ENCODE results near the gene RHOT2. TPM values are rescaled to one million over a fixed set of nuclear protein-coding genes. Genes with fewer than 3 reads are reported as not detected.

RHOT2 gene
- total RNA-seq (2014; rRNA removed; shearing (Covaris generic); ENCODE audit: low replicate concordance) = 73.8 and 114 TPM in 2 replicates

DNA sequence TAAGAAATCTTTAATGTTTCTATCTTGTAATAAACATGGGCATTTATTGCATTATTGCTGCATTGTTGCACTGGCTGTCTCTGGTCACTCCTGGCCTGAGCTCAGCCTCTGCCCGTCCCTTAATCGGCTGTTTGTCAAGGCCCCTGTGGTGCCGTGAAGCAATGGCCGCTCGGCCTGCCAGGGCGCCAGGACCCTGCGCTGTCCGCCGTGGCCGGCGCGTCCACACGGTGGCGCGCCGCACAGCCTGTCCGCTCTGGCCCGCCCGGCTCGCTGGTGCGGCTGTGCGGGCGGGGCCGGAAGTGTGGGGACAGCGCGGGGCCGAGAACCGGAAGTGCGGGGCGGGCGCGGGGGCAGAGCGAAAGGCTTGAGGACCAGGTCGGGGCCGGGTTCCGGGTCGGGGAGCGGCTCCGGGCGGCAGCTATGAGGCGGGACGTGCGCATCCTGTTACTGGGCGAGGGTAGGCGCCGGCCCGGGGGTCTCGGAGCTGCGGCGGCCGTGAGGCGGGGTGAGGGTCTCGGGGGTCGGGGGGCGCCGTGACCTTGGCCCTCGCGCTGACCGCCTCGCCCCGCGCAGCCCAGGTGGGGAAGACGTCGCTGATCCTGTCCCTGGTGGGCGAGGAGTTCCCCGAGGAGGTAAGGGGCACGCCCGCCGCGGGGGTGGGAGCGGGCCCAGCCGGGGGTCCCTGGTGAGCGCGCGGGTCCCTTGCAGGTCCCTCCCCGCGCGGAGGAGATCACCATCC is at the start of gene RHOT2:
Gene RHOT2, plus strand, starts transcription at position 353 of the 739 bp plus-strand sequence. Its CDS starts 68 bp downstream, at position 421.
- Histone ChIP-seq H3K36me3 (ENCODE audit: insufficient read depth, low read length) (peaks cover 10% of the 10 kb centered on the region), H3K9ac (ENCODE audit: low read length) (peak within 1 kb of the TSS; percentile 100), H3K79me2 (ENCODE audit: low read length) (peaks cover 24% of the 10 kb centered on the region), H2AFZ (ENCODE audit: low read length) (no peak within 1 kb of the TSS), H3K27me3 (ENCODE audit: low read length) (no peaks in the 10 kb centered on the region), H3K4me3 (ENCODE audit: low read length) (peak within 1 kb of the TSS; percentile 97), H3K4me1 (ENCODE audit: low read length) (peaks cover 8% of the 10 kb centered on the region), H3K27ac (ENCODE audit: low read length) (peak within 1 kb of the TSS; percentile 71), H3K9me2 (replicated peaks; ENCODE audit: insufficient read depth, low read length) (no peaks in the 10 kb centered on the region), H4K20me1 (ENCODE audit: insufficient read depth, low read depth, low read length) (peaks cover 15% of the 10 kb centered on the region), H3K9me3 (ENCODE audit: low read length) (no peaks in the 10 kb centered on the region), H3K4me2 (ENCODE audit: low read depth, low read length, poor library complexity, severe bottlenecking) (peak within 1 kb of the TSS; percentile 87)
- DNase-seq = peak; percentile 98

DNA sequence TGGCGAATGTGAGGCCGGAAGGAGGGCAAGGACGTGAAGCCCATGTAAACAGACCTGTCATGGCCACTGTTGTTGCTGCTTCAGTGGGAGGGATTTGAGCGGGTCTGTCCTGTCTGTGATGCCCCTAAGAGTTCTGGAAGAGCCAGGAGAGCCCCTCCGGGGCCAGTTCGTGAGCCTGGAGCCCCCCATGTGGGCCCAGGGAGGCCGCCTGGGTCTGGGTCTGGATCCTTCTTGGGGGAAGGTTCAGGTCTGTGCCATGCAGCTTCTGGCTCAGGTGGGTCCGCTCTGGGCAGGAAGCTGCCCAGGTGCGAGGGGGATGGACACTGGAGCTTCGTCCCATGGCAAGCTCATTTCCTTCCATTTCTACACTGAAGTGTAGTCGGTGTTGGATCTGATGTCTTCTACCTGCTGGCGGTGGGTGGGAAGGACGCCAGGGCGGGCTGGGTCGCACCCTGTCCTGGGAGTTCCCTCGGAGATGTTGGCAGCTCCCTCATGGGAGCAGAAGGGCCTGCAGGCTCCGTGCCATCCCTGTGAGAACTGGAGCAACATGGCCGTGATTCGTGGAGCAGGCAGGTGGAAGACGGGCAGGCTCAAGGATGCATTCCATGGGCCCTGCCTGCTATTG is 48.3 kb upstream of the RHOT2 start:
- H4K20me1 ChIP-seq (ENCODE audit: insufficient read depth, low read depth, low read length) = 0 out of 2 replicates have a peak, but pooled peaks cover 6% of the 10 kb centered on the region
- no peak overlapping the region for H3K4me3 ChIP-seq (ENCODE audit: low read length)
- no peak overlapping the region for H3K27ac ChIP-seq (ENCODE audit: low read length)

DNA sequence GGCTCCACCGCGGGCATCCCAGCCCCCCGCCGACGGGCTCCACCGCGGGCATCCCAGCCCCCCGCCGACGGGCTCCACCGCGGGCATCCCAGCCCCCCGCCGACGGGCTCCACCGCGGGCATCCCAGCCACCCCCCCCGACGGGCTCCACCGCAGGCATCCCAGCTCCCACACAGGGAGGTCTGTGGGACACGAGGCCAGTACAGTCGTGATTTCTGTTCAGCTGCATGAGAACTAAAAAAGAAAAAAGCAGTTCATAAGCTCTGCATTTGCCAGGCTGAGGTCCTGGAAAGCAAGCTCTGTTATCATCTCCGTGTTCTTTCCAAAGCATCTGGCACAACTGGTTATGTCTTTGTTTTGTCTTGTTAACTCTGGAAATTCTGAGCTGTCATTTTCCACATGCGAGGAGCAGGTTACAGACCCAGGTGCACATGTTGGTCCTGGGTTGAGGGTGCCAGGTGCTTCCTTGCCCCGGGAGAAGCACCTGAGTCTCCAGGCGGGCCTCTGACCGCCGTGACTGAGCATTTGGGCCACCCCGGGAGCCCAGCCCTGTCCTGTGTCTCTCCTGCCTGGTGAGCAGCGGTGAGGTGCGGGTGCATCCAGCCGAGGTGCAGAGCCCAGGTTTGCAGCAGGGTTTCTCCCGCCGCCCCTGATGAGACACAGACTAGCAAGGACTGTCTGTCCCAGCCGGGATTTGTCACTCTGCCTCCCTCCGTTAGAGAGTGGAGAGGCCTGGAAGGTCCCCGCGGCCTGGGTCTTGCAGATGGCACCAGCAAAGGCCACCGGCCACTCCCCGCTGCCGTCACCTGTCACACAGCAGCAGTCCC is 47.0 kb upstream of the RHOT2 start:
- H3K9me2 ChIP-seq (replicated peaks; ENCODE audit: insufficient read depth, low read length) = no peaks in the 10 kb centered on the region
- H3K4me1 ChIP-seq (ENCODE audit: low read length) = peaks cover 16% of the 10 kb centered on the region
- no peak overlapping the region for H3K9ac ChIP-seq (ENCODE audit: low read length)
- H4K20me1 ChIP-seq (ENCODE audit: insufficient read depth, low read depth, low read length) = 0 out of 2 replicates have a peak, but pooled peaks cover 6% of the 10 kb centered on the region
- no peaks in the 10 kb centered on the region for H3K27me3 ChIP-seq (ENCODE audit: low read length)
- no peak overlapping the region for H3K4me3 ChIP-seq (ENCODE audit: low read length)
- H3K36me3 ChIP-seq (ENCODE audit: insufficient read depth, low read length) = no peaks in the 10 kb centered on the region
- no peak overlapping the region for H3K27ac ChIP-seq (ENCODE audit: low read length)
- no peaks in the 10 kb centered on the region for H3K9me3 ChIP-seq (ENCODE audit: low read length)
- H2AFZ ChIP-seq (ENCODE audit: low read length) = no peak overlapping the region
- no peak for DNase-seq
- no peaks in the 10 kb centered on the region for H3K79me2 ChIP-seq (ENCODE audit: low read length)
- H3K4me2 ChIP-seq (ENCODE audit: low read depth, low read length, poor library complexity, severe bottlenecking) = no peak overlapping the region

More for the DNA sequence above, 48.3 kb upstream of the RHOT2 start:
- H3K36me3 ChIP-seq (ENCODE audit: insufficient read depth, low read length) = no peaks in the 10 kb centered on the region
- H3K9me2 ChIP-seq (replicated peaks; ENCODE audit: insufficient read depth, low read length) = no peaks in the 10 kb centered on the region
- H3K79me2 ChIP-seq (ENCODE audit: low read length) = no peaks in the 10 kb centered on the region
- DNase-seq = no peak
- H3K4me1 ChIP-seq (ENCODE audit: low read length) = peaks cover 10% of the 10 kb centered on the region
- no peak overlapping the region for H2AFZ ChIP-seq (ENCODE audit: low read length)
- H3K9ac ChIP-seq (ENCODE audit: low read length) = no peak overlapping the region
- H3K9me3 ChIP-seq (ENCODE audit: low read length) = no peaks in the 10 kb centered on the region
- H3K27me3 ChIP-seq (ENCODE audit: low read length) = no peaks in the 10 kb centered on the region
- no peak overlapping the region for H3K4me2 ChIP-seq (ENCODE audit: low read depth, low read length, poor library complexity, severe bottlenecking)

DNA sequence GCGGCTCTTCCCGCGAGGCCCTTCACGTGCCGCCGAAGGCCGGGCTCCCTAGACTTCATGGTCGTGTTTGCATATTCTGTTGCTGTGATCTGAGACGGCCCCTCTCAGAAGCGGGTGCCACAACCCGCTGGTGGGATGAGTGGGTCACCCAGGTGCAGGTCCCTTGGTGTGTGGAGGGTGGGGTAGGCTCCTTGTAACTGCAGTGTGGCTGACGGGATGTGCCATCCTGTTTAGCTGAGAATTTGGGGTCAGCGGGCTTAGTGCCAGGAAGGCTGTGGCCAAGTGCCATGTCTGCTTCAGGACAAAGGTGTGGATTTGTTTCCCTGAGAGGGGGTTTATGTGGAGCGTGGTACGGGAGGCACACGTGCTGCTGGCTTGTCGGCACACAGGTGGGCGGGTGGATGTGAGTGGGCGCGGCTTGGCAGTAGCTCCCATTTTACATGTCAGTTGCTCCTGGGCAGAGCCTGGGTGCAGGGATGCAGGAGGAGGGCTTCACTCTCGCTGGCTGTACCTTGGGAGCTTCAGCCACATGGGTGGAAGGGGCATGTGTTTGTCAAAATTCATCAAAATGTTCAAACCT is 46.3 kb upstream of the RHOT2 start:
- H3K36me3 ChIP-seq (ENCODE audit: insufficient read depth, low read length) = no peaks in the 10 kb centered on the region
- no peaks in the 10 kb centered on the region for H3K9me3 ChIP-seq (ENCODE audit: low read length)
- H3K27ac ChIP-seq (ENCODE audit: low read length) = no peak overlapping the region
- H3K79me2 ChIP-seq (ENCODE audit: low read length) = no peaks in the 10 kb centered on the region
- no peak overlapping the region for H3K4me3 ChIP-seq (ENCODE audit: low read length)
- peaks cover 16% of the 10 kb centered on the region for H3K4me1 ChIP-seq (ENCODE audit: low read length)
- no peak for DNase-seq
- no peak overlapping the region for H2AFZ ChIP-seq (ENCODE audit: low read length)
- H3K9me2 ChIP-seq (replicated peaks; ENCODE audit: insufficient read depth, low read length) = no peaks in the 10 kb centered on the region
- H3K27me3 ChIP-seq (ENCODE audit: low read length) = no peaks in the 10 kb centered on the region
- no peak overlapping the region for H3K9ac ChIP-seq (ENCODE audit: low read length)
- H3K4me2 ChIP-seq (ENCODE audit: low read depth, low read length, poor library complexity, severe bottlenecking) = no peak overlapping the region
- H4K20me1 ChIP-seq (ENCODE audit: insufficient read depth, low read depth, low read length) = 0 out of 2 replicates have a peak, but pooled peaks cover 6% of the 10 kb centered on the region

DNA sequence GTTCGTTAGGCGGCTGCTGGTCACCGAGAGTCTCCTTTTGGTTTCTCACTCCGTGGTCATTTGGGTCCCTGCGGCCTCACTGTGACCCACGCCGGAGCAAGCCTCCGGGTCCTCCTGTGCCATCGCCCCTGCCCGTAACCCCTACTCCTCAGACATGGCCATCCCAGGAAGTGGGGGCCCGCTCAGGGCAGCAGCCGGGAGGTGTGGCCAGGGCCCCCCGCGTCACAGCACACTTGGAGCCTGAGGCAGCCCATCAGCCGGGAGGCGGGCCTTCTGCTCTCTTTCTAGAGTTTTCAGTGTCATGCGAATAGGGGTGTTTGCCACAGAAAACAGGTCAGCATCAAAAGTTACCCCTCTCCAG is 45.0 kb upstream of the RHOT2 start:
- no peaks in the 10 kb centered on the region for H3K79me2 ChIP-seq (ENCODE audit: low read length)
- H2AFZ ChIP-seq (ENCODE audit: low read length) = no peak overlapping the region
- peaks cover 16% of the 10 kb centered on the region for H3K4me1 ChIP-seq (ENCODE audit: low read length)
- H3K27ac ChIP-seq (ENCODE audit: low read length) = no peak overlapping the region
- H3K9ac ChIP-seq (ENCODE audit: low read length) = no peak overlapping the region
- H3K9me3 ChIP-seq (ENCODE audit: low read length) = no peaks in the 10 kb centered on the region
- H3K9me2 ChIP-seq (replicated peaks; ENCODE audit: insufficient read depth, low read length) = no peaks in the 10 kb centered on the region
- H3K27me3 ChIP-seq (ENCODE audit: low read length) = no peaks in the 10 kb centered on the region
- H3K36me3 ChIP-seq (ENCODE audit: insufficient read depth, low read length) = no peaks in the 10 kb centered on the region
- no peak overlapping the region for H3K4me3 ChIP-seq (ENCODE audit: low read length)
- 0 out of 2 replicates have a peak, but pooled peaks cover 6% of the 10 kb centered on the region for H4K20me1 ChIP-seq (ENCODE audit: insufficient read depth, low read depth, low read length)
- no peak overlapping the region for H3K4me2 ChIP-seq (ENCODE audit: low read depth, low read length, poor library complexity, severe bottlenecking)
- DNase-seq = peak; percentile 38

DNA sequence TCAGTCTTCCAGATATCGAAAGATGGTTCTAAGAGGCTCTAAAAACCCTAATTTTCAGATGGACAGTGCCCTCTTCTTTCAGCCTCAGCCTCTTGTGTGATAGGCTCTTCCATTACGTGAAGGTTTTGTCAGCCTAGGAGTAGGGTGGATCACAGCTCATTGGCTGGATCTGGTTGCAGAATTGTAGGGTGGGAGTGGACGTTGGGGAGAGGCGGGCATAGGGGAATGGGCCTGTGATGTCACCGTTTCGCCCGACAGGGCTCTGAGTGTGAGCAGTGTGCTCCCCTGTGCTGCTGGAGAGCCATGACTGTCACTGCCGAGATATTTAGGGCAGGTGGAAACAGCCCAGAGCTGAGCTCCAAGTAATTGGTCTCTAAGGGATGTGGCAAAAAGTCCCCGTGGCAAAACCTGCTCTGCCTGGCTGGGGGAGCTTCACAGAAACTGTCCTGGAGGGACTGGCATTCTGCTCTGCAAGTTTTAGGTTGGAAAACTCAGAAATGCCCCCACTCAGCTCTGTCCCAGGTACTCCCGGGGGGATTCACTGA is 43.3 kb upstream of the RHOT2 start:
- Histone ChIP-seq H3K79me2 (ENCODE audit: low read length) (no peaks in the 10 kb centered on the region), H3K4me1 (ENCODE audit: low read length) (peaks cover 16% of the 10 kb centered on the region), H3K36me3 (ENCODE audit: insufficient read depth, low read length) (no peaks in the 10 kb centered on the region), H3K9ac (ENCODE audit: low read length) (no peak overlapping the region), H3K27ac (ENCODE audit: low read length) (no peak overlapping the region), H4K20me1 (ENCODE audit: insufficient read depth, low read depth, low read length) (0 out of 2 replicates have a peak, but pooled peaks cover 6% of the 10 kb centered on the region), H3K9me3 (ENCODE audit: low read length) (no peaks in the 10 kb centered on the region), H3K4me2 (ENCODE audit: low read depth, low read length, poor library complexity, severe bottlenecking) (no peak overlapping the region), H3K9me2 (replicated peaks; ENCODE audit: insufficient read depth, low read length) (no peaks in the 10 kb centered on the region), H3K27me3 (ENCODE audit: low read length) (no peaks in the 10 kb centered on the region), H3K4me3 (ENCODE audit: low read length) (no peak overlapping the region), H2AFZ (ENCODE audit: low read length) (no peak overlapping the region)
- DNase-seq = no peak

DNA sequence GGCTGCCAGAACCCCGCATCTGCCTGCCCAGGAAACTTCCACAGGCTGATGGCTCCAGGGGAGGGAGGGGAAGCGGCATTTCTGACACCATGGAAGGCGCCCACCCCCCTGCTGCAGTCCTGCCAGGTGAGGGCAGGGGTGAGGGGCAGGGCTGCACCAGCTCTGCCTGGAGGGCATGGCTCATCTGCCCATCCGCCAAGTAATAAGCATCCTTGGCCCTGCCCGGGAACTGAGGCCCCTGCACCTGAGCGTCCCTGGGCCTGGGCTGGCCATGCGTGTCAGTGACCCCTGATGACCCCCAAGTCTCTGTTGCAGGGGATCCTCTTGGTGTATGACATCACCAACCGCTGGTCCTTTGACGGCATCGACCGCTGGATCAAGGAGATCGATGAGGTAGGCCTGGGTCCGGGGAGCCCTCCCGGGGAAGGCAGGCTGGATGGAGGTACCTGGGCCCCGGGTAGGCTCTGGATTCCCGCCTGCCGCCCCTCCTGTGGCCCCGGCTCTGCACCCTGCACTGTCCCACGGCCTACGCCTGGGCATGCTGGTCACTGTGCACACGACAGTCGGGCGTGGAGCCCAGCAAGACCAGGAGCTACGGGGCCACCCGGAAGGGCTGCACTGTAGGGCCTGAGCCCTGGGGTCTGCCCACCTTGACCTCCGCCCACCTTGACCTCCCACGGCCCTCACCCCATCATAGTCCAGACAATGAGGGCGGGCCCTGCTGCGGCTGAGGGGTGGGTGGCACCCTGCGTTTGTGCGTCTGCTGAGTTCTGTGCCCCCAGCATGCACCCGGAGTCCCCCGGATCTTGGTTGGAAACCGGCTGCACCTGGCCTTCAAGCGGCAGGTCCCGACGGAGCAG is 42.6 kb upstream of the RHOT2 start:
- no peaks in the 10 kb centered on the region for H3K9me2 ChIP-seq (replicated peaks; ENCODE audit: insufficient read depth, low read length)
- peaks cover 16% of the 10 kb centered on the region for H3K4me1 ChIP-seq (ENCODE audit: low read length)
- no peaks in the 10 kb centered on the region for H3K36me3 ChIP-seq (ENCODE audit: insufficient read depth, low read length)
- H3K79me2 ChIP-seq (ENCODE audit: low read length) = no peaks in the 10 kb centered on the region
- H3K27ac ChIP-seq (ENCODE audit: low read length) = no peak overlapping the region
- H2AFZ ChIP-seq (ENCODE audit: low read length) = no peak overlapping the region
- H4K20me1 ChIP-seq (ENCODE audit: insufficient read depth, low read depth, low read length) = 0 out of 2 replicates have a peak, but pooled peaks cover 6% of the 10 kb centered on the region
- H3K27me3 ChIP-seq (ENCODE audit: low read length) = no peaks in the 10 kb centered on the region
- H3K9me3 ChIP-seq (ENCODE audit: low read length) = no peaks in the 10 kb centered on the region
- no peak overlapping the region for H3K4me3 ChIP-seq (ENCODE audit: low read length)
- H3K9ac ChIP-seq (ENCODE audit: low read length) = no peak overlapping the region
- DNase-seq = no peak
- no peak overlapping the region for H3K4me2 ChIP-seq (ENCODE audit: low read depth, low read length, poor library complexity, severe bottlenecking)
